ENCODE measurements around the gene FGFR2.

FGFR2 gene

GRCh38 chr10:121501796-121502195 lies 96.4 kb downstream of the FGFR2 start:
- H3K4me3 ChIP-seq (ENCODE audit: control insufficient read depth in 1 of 7, extremely low read depth in 1 of 7, insufficient read depth in 4 of 7, low read depth in 2 of 7, low read length in 6 of 7), result no peak overlapping the region
- H3K4me1 ChIP-seq (ENCODE audit: control extremely low read depth in 1 of 4, control insufficient read depth in 4 of 4, insufficient read depth in 4 of 4, low read length in 3 of 4), result no peaks in the 10 kb centered on the region
- no peak overlapping the region for H3K27ac ChIP-seq (ENCODE audit: insufficient read depth in 1 of 2, low read depth in 1 of 2, low read length in 2 of 2, poor library complexity in 1 of 2, severe bottlenecking in 2 of 2)
- POLR2A ChIA-PET, result no interaction called here
- DNase-seq, result no peak
- CTCF ChIA-PET, result no interaction called here
- no peaks in the 10 kb centered on the region for H3K9me3 ChIP-seq (ENCODE audit: control extremely low read depth in 1 of 5, control insufficient read depth in 4 of 5, insufficient read depth in 2 of 5, low read depth in 1 of 5, low read length in 4 of 5)
- H3K36me3 ChIP-seq (ENCODE audit: control insufficient read depth in 4 of 4, insufficient read depth in 4 of 4, low read length in 3 of 4), result no peaks in the 10 kb centered on the region
- H3K27me3 ChIP-seq (replicated peaks in 2 of 5; ENCODE audit: control insufficient read depth in 4 of 5, insufficient read depth in 5 of 5, low read length in 4 of 5), result no peaks in the 10 kb centered on the region
- WGBS (ENCODE audit: insufficient coverage), result 100% methylated on average over 3 of the region's 7 CpGs

- Histone ChIP-seq H3K27ac (ENCODE audit: insufficient read depth in 1 of 2, low read depth in 1 of 2, low read length in 2 of 2, poor library complexity in 1 of 2, severe bottlenecking in 2 of 2) (no peak overlapping the region), H3K9me3 (ENCODE audit: control extremely low read depth in 1 of 5, control insufficient read depth in 4 of 5, insufficient read depth in 2 of 5, low read depth in 1 of 5, low read length in 4 of 5) (no peaks in the 10 kb centered on the region), H3K27me3 (replicated peaks in 2 of 5; ENCODE audit: control insufficient read depth in 4 of 5, insufficient read depth in 5 of 5, low read length in 4 of 5) (no peaks in the 10 kb centered on the region), H3K36me3 (ENCODE audit: control insufficient read depth in 4 of 4, insufficient read depth in 4 of 4, low read length in 3 of 4) (no peaks in the 10 kb centered on the region), H3K4me1 (ENCODE audit: control extremely low read depth in 1 of 4, control insufficient read depth in 4 of 4, insufficient read depth in 4 of 4, low read length in 3 of 4) (no peaks in the 10 kb centered on the region), H3K4me3 (ENCODE audit: control insufficient read depth in 1 of 7, extremely low read depth in 1 of 7, insufficient read depth in 4 of 7, low read depth in 2 of 7, low read length in 6 of 7) (no peak overlapping the region)
- CTCF ChIA-PET, result no interaction called here
- POLR2A ChIA-PET, result no interaction called here
- DNase-seq, result no peak
- WGBS (ENCODE audit: insufficient coverage), result 93% methylated on average over 11 of the region's 16 CpGs
These were observed 97.4 kb downstream of the FGFR2 start for GRCh38 chr10:121500701-121501332.

GRCh38 chr10:121497513-121498470 lies 100.5 kb downstream of the FGFR2 start:
- ChIA-PET CTCF (interaction anchor here (0.6 kb wide), 1 partner anchor 428 kb away, joined by 3 read pairs; no protein-coding TSS in a partner anchor), POLR2A (no interaction called here)
- no peaks in the 10 kb centered on the region for H3K4me1 ChIP-seq (ENCODE audit: control extremely low read depth in 1 of 4, control insufficient read depth in 4 of 4, insufficient read depth in 4 of 4, low read length in 3 of 4)
- DNase-seq, result no peak
- WGBS (ENCODE audit: insufficient coverage), result 95% methylated on average over 14 of the region's 14 CpGs
- no peaks in the 10 kb centered on the region for H3K27me3 ChIP-seq (replicated peaks in 2 of 5; ENCODE audit: control insufficient read depth in 4 of 5, insufficient read depth in 5 of 5, low read length in 4 of 5)
- H3K4me3 ChIP-seq (ENCODE audit: control insufficient read depth in 1 of 7, extremely low read depth in 1 of 7, insufficient read depth in 4 of 7, low read depth in 2 of 7, low read length in 6 of 7), result no peak overlapping the region
- H3K9me3 ChIP-seq (ENCODE audit: control extremely low read depth in 1 of 5, control insufficient read depth in 4 of 5, insufficient read depth in 2 of 5, low read depth in 1 of 5, low read length in 4 of 5), result no peaks in the 10 kb centered on the region
- H3K27ac ChIP-seq (ENCODE audit: insufficient read depth in 1 of 2, low read depth in 1 of 2, low read length in 2 of 2, poor library complexity in 1 of 2, severe bottlenecking in 2 of 2), result no peak overlapping the region
- no peaks in the 10 kb centered on the region for H3K36me3 ChIP-seq (ENCODE audit: control insufficient read depth in 4 of 4, insufficient read depth in 4 of 4, low read length in 3 of 4)

GRCh38 chr10:121495719-121496118 lies 102.5 kb downstream of the FGFR2 start:
- Histone ChIP-seq H3K4me3 (ENCODE audit: control insufficient read depth in 1 of 7, extremely low read depth in 1 of 7, insufficient read depth in 4 of 7, low read depth in 2 of 7, low read length in 6 of 7) (no peak overlapping the region), H3K4me1 (ENCODE audit: control extremely low read depth in 1 of 4, control insufficient read depth in 4 of 4, insufficient read depth in 4 of 4, low read length in 3 of 4) (no peaks in the 10 kb centered on the region), H3K9me3 (ENCODE audit: control extremely low read depth in 1 of 5, control insufficient read depth in 4 of 5, insufficient read depth in 2 of 5, low read depth in 1 of 5, low read length in 4 of 5) (no peaks in the 10 kb centered on the region), H3K27ac (ENCODE audit: insufficient read depth in 1 of 2, low read depth in 1 of 2, low read length in 2 of 2, poor library complexity in 1 of 2, severe bottlenecking in 2 of 2) (no peak overlapping the region), H3K27me3 (replicated peaks in 2 of 5; ENCODE audit: control insufficient read depth in 4 of 5, insufficient read depth in 5 of 5, low read length in 4 of 5) (no peaks in the 10 kb centered on the region), H3K36me3 (ENCODE audit: control insufficient read depth in 4 of 4, insufficient read depth in 4 of 4, low read length in 3 of 4) (no peaks in the 10 kb centered on the region)
- WGBS (ENCODE audit: insufficient coverage), result 95% methylated on average over 2 of the region's 9 CpGs
- no peak for DNase-seq
- POLR2A ChIA-PET, result no interaction called here
- CTCF ChIA-PET, result no interaction called here

GRCh38 chr10:121494296-121494695 lies 103.9 kb downstream of the FGFR2 start:
- DNase-seq, result no peak
- WGBS (ENCODE audit: insufficient coverage), result no CpG with 5 or more reads among the region's 2 CpGs
- ChIA-PET POLR2A (no interaction called here), CTCF (no interaction called here)
- Histone ChIP-seq H3K36me3 (ENCODE audit: control insufficient read depth in 4 of 4, insufficient read depth in 4 of 4, low read length in 3 of 4) (no peaks in the 10 kb centered on the region), H3K27ac (ENCODE audit: insufficient read depth in 1 of 2, low read depth in 1 of 2, low read length in 2 of 2, poor library complexity in 1 of 2, severe bottlenecking in 2 of 2) (no peak overlapping the region), H3K4me3 (ENCODE audit: control insufficient read depth in 1 of 7, extremely low read depth in 1 of 7, insufficient read depth in 4 of 7, low read depth in 2 of 7, low read length in 6 of 7) (no peak overlapping the region), H3K9me3 (ENCODE audit: control extremely low read depth in 1 of 5, control insufficient read depth in 4 of 5, insufficient read depth in 2 of 5, low read depth in 1 of 5, low read length in 4 of 5) (no peaks in the 10 kb centered on the region), H3K27me3 (replicated peaks in 2 of 5; ENCODE audit: control insufficient read depth in 4 of 5, insufficient read depth in 5 of 5, low read length in 4 of 5) (no peaks in the 10 kb centered on the region), H3K4me1 (ENCODE audit: control extremely low read depth in 1 of 4, control insufficient read depth in 4 of 4, insufficient read depth in 4 of 4, low read length in 3 of 4) (no peaks in the 10 kb centered on the region)

GRCh38 chr10:121493521-121493920 lies 104.7 kb downstream of the FGFR2 start:
- WGBS (ENCODE audit: insufficient coverage), result 100% methylated on average over 8 of the region's 8 CpGs
- H3K36me3 ChIP-seq (ENCODE audit: control insufficient read depth in 4 of 4, insufficient read depth in 4 of 4, low read length in 3 of 4), result no peaks in the 10 kb centered on the region

GRCh38 chr10:121490871-121491519 lies 107.2 kb downstream of the FGFR2 start:
- H3K27ac ChIP-seq (ENCODE audit: insufficient read depth in 1 of 2, low read depth in 1 of 2, low read length in 2 of 2, poor library complexity in 1 of 2, severe bottlenecking in 2 of 2), result no peak overlapping the region
- H3K9me3 ChIP-seq (ENCODE audit: control extremely low read depth in 1 of 5, control insufficient read depth in 4 of 5, insufficient read depth in 2 of 5, low read depth in 1 of 5, low read length in 4 of 5), result no peaks in the 10 kb centered on the region
- 88% methylated on average over 14 of the region's 17 CpGs for WGBS (ENCODE audit: insufficient coverage)
- no peaks in the 10 kb centered on the region for H3K36me3 ChIP-seq (ENCODE audit: control insufficient read depth in 4 of 4, insufficient read depth in 4 of 4, low read length in 3 of 4)
- H3K4me3 ChIP-seq (ENCODE audit: control insufficient read depth in 1 of 7, extremely low read depth in 1 of 7, insufficient read depth in 4 of 7, low read depth in 2 of 7, low read length in 6 of 7), result no peak overlapping the region
- H3K27me3 ChIP-seq (replicated peaks in 2 of 5; ENCODE audit: control insufficient read depth in 4 of 5, insufficient read depth in 5 of 5, low read length in 4 of 5), result no peaks in the 10 kb centered on the region
- ChIA-PET POLR2A (no interaction called here), CTCF (no interaction called here)
- no peaks in the 10 kb centered on the region for H3K4me1 ChIP-seq (ENCODE audit: control extremely low read depth in 1 of 4, control insufficient read depth in 4 of 4, insufficient read depth in 4 of 4, low read length in 3 of 4)
- no peak for DNase-seq

More at GRCh38 chr10:121493521-121493920, 104.7 kb downstream of the FGFR2 start:
- CTCF ChIA-PET, result no interaction called here
- Histone ChIP-seq H3K9me3 (ENCODE audit: control extremely low read depth in 1 of 5, control insufficient read depth in 4 of 5, insufficient read depth in 2 of 5, low read depth in 1 of 5, low read length in 4 of 5) (no peaks in the 10 kb centered on the region), H3K4me1 (ENCODE audit: control extremely low read depth in 1 of 4, control insufficient read depth in 4 of 4, insufficient read depth in 4 of 4, low read length in 3 of 4) (no peaks in the 10 kb centered on the region), H3K27ac (ENCODE audit: insufficient read depth in 1 of 2, low read depth in 1 of 2, low read length in 2 of 2, poor library complexity in 1 of 2, severe bottlenecking in 2 of 2) (no peak overlapping the region), H3K4me3 (ENCODE audit: control insufficient read depth in 1 of 7, extremely low read depth in 1 of 7, insufficient read depth in 4 of 7, low read depth in 2 of 7, low read length in 6 of 7) (no peak overlapping the region), H3K27me3 (replicated peaks in 2 of 5; ENCODE audit: control insufficient read depth in 4 of 5, insufficient read depth in 5 of 5, low read length in 4 of 5) (no peaks in the 10 kb centered on the region)
- POLR2A ChIA-PET, result no interaction called here
- DNase-seq, result no peak
